Neural cell (in vitro differentiated cells): Measurements from ENCODE around the gene ENHO.
"Not testable (repeated sequence)": the region's sequence is repeated elsewhere in the genome, so short reads cannot be mapped to it uniquely, and the experiment has no call there.

Experiments used
- CTCF ChIP-seq: fragments of 450-650 bp; IDR thresholded peaks from 2 replicates; pipeline ENCODE4 v1.5.1; 2014; ENCODE audit warnings: antibody characterized with exemption, mild to moderate bottlenecking, moderate library complexity; ENCODE audit not compliant: poor library complexity, severe bottlenecking
- EZH2 ChIP-seq: fragments of 200-600, 300-800 bp; shearing (Covaris generic), sonication (generic); IDR thresholded peaks from 2 replicates; pipeline ENCODE4 v1.6.1; 2014; ENCODE audit warnings: antibody characterized with exemption, low read length, borderline replicate concordance, mild to moderate bottlenecking; ENCODE audit not compliant: insufficient read depth, poor library complexity, severe bottlenecking
- SMC3 ChIP-seq: fragments of 450-650 bp; conservative IDR thresholded peaks from 2 replicates; pipeline ENCODE4 v1.6.1; 2014; ENCODE audit warnings: antibody characterized with exemption, mild to moderate bottlenecking, moderate library complexity; ENCODE audit not compliant: poor library complexity
- TAF1 ChIP-seq: IDR thresholded peaks from 2 replicates; pipeline ENCODE4 v1.6.1; 2012; ENCODE audit warnings: low read depth

- TF ChIP-seq CTCF, TAF1, EZH2, SMC3: not testable (repeated sequence)
Observed at GRCh38 chr9:34532041-34532440, 9.3 kb upstream of the ENHO start.
